Peyer's patch (tissue), 4 donors: ENCODE measurements around the gene RPS6KA5.

Experiments used
- POLR2A ChIP-seq, 2 donors: fragments of 450-650 bp; IDR thresholded peaks; one replicate each; pipeline ENCODE4 v1.5.1; 2017; ENCODE audit warnings: antibody characterized with exemption in 2 of 2, mild to moderate bottlenecking in 2 of 2, moderate library complexity in 2 of 2
- TF ChIP-seq, protein P1 (sequence below), 6 experiments: fragments of 450-650 bp in 4 of 6; fragments of 200-600 bp in 2 of 6; sonication (generic) in 1 of 6; IDR thresholded peaks; one replicate each; pipeline ENCODE4 v1.5.1; 2017 to 2019; ENCODE audit warnings: antibody characterized with exemption in 6 of 6, mild to moderate bottlenecking in 3 of 6, moderate library complexity in 1 of 6

DNA sequence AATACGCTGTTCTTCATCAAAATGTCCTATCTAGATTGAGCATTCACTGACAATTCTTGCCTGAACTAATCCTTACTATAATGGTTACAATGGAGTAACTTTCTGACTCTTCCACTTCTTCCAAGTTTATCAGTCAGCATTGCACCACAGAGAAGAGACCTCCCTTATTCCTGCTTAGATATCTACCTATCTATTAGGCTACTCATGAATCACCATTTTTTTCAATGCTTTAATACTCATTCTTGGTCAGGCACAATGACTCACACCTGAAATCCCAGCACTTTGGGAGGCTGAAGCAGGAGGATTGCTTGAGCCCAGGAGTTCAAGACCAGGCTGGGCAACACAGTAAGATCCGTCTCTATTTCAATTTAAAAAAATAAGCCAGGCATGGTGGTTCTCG, 39.3 kb downstream of the RPS6KA5 start:
- TF ChIP-seq, protein P1, sequence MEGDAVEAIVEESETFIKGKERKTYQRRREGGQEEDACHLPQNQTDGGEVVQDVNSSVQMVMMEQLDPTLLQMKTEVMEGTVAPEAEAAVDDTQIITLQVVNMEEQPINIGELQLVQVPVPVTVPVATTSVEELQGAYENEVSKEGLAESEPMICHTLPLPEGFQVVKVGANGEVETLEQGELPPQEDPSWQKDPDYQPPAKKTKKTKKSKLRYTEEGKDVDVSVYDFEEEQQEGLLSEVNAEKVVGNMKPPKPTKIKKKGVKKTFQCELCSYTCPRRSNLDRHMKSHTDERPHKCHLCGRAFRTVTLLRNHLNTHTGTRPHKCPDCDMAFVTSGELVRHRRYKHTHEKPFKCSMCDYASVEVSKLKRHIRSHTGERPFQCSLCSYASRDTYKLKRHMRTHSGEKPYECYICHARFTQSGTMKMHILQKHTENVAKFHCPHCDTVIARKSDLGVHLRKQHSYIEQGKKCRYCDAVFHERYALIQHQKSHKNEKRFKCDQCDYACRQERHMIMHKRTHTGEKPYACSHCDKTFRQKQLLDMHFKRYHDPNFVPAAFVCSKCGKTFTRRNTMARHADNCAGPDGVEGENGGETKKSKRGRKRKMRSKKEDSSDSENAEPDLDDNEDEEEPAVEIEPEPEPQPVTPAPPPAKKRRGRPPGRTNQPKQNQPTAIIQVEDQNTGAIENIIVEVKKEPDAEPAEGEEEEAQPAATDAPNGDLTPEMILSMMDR (IDR thresholded peaks at IDR 0.05) = no peak
- TF ChIP-seq POLR2A (IDR thresholded peaks at IDR 0.05) = no peak
